IMR-90 (cell line): ENCODE data around the gene SLC25A17. TPM values are rescaled to one million over a fixed set of nuclear protein-coding genes. Genes with fewer than 3 reads are reported as not detected.

Source experiments
- ATAC-seq: fragments of 200-7000 bp; cut with Tn5 transposase; 2 replicates; pipeline ENCODE4 v1.9.1; 2020; ENCODE audit warnings: low read depth, mild to moderate bottlenecking, moderate library complexity
- BruUV-seq: library from RNA; stranded (reverse); fragments of 400-500 nt; replicated peaks from 2 replicates; lab custom pipeline; 2021; lab: Mats Ljungman, UMichigan
- CTCF ChIA-PET: fragments of 300-600 bp; formaldehyde crosslinking; extraction: SDS; loops from one replicate; lab custom pipeline; 2021; ENCODE audit warnings: antibody characterized with exemption; lab: Yijun Ruan, JAX
- POLR2A ChIA-PET: fragments of 300-600 bp; sonication (Branson Sonifier 250); formaldehyde crosslinking; loops from one replicate; lab custom pipeline; 2022; ENCODE audit warnings: antibody characterized with exemption; ENCODE audit not compliant: unreplicated experiment; lab: Charles Lee
- DNase-seq: peaks from one replicate; pipeline ENCODE4 v3.0.0; 2013
- H2AFZ ChIP-seq: replicated peaks from 2 replicates; pipeline ENCODE3; 2013; ENCODE audit warnings: low read length, mild to moderate bottlenecking; ENCODE audit not compliant: poor library complexity
- H2AK5ac ChIP-seq: 2 replicates; pipeline ENCODE4 v1.6.1; 2013; ENCODE audit warnings: low read depth, low read length, inconsistent platforms
- H2AK9ac ChIP-seq: replicated peaks from 2 replicates; pipeline ENCODE3; 2013; ENCODE audit warnings: mild to moderate bottlenecking, low read depth, low read length, moderate library complexity; ENCODE audit not compliant: poor library complexity
- H2BK120ac ChIP-seq: 2 replicates; pipeline ENCODE4 v1.6.1; 2013; ENCODE audit warnings: low read depth, low read length, inconsistent platforms
- H2BK15ac ChIP-seq: 3 replicates; pipeline ENCODE4 v1.6.1; 2013; ENCODE audit warnings: low read depth, low read length, inconsistent platforms
- H2BK20ac ChIP-seq: 2 replicates; pipeline ENCODE4 v1.6.1; 2013; ENCODE audit warnings: low read depth, mild to moderate bottlenecking, inconsistent platforms, low read length, moderate library complexity
- H2BK5ac ChIP-seq: 2 replicates; pipeline ENCODE4 v1.6.1; 2013; ENCODE audit warnings: mild to moderate bottlenecking, low read depth, low read length, inconsistent platforms; ENCODE audit not compliant: poor library complexity, severe bottlenecking
- H3K14ac ChIP-seq: replicated peaks from 2 replicates; pipeline ENCODE4 v1.6.1; 2013; ENCODE audit warnings: low read depth, low read length, inconsistent platforms
- H3K18ac ChIP-seq: 2 replicates; pipeline ENCODE4 v1.6.1; 2013; ENCODE audit warnings: low read depth, low read length, control low read depth
- H3K23ac ChIP-seq: 2 replicates; pipeline ENCODE4 v1.6.1; 2013; ENCODE audit warnings: low read depth, low read length, inconsistent platforms
- H3K27ac ChIP-seq: 2 replicates; pipeline ENCODE4 v1.5.1; 2013; ENCODE audit warnings: mild to moderate bottlenecking, control low read depth, low read length; ENCODE audit not compliant: insufficient read depth
- H3K27me3 ChIP-seq: 2 replicates; pipeline ENCODE4 v1.6.1; 2013; ENCODE audit warnings: low read length; ENCODE audit not compliant: control insufficient read depth, insufficient read depth
- H3K36me3 ChIP-seq: 2 replicates; pipeline ENCODE4 v1.6.1; 2013; ENCODE audit warnings: low read length, mixed read lengths; ENCODE audit not compliant: control insufficient read depth, insufficient read depth
- H3K4ac ChIP-seq: 2 replicates; pipeline ENCODE4 v1.6.1; 2013; ENCODE audit warnings: low read depth, low read length, inconsistent platforms
- H3K4me1 ChIP-seq: 2 replicates; pipeline ENCODE4 v1.6.1; 2013; ENCODE audit warnings: low read length, mixed read lengths; ENCODE audit not compliant: control insufficient read depth, insufficient read depth
- H3K4me2 ChIP-seq: 2 replicates; pipeline ENCODE4 v1.6.1; 2013; ENCODE audit warnings: low read depth, mild to moderate bottlenecking, control low read depth, low read length, moderate library complexity
- H3K4me3 ChIP-seq: 2 replicates; pipeline ENCODE4 v1.5.1; 2013; ENCODE audit warnings: low read depth, mild to moderate bottlenecking, control low read depth, low read length, moderate library complexity; ENCODE audit not compliant: insufficient read depth
- H3K56ac ChIP-seq: 2 replicates; pipeline ENCODE4 v1.6.1; 2013; ENCODE audit warnings: low read length, inconsistent platforms; ENCODE audit not compliant: insufficient read depth; ENCODE audit errors: extremely low read depth
- H3K79me1 ChIP-seq, 2 experiments: 2 replicates each; pipeline ENCODE4 v1.6.1; 2013; ENCODE audit warnings: low read length in 2 of 2, inconsistent platforms in 1 of 2, low read depth in 1 of 2
- H3K9ac ChIP-seq: 2 replicates; pipeline ENCODE4 v1.6.1; 2013; ENCODE audit warnings: low read depth, low read length, control low read depth
- H3K9me1 ChIP-seq: 2 replicates; pipeline ENCODE4 v1.6.1; 2013; ENCODE audit warnings: low read length, inconsistent platforms; ENCODE audit not compliant: insufficient read depth
- H3K9me3 ChIP-seq: 2 replicates; pipeline ENCODE4 v1.6.1; 2013; ENCODE audit warnings: low read length; ENCODE audit not compliant: control insufficient read depth, insufficient read depth
- H4K20me1 ChIP-seq: 2 replicates; pipeline ENCODE4 v1.6.1; 2013; ENCODE audit warnings: low read length, inconsistent platforms; ENCODE audit not compliant: insufficient read depth
- H4K5ac ChIP-seq: 2 replicates; pipeline ENCODE4 v1.6.1; 2013; ENCODE audit warnings: mild to moderate bottlenecking, low read depth, low read length, control low read depth
- H4K8ac ChIP-seq, 2 experiments: 2 replicates each; pipeline ENCODE4 v1.6.1; 2013; ENCODE audit warnings: low read depth in 2 of 2, low read length in 2 of 2, control low read depth in 1 of 2, inconsistent platforms in 1 of 2
- H4K91ac ChIP-seq: 2 replicates; pipeline ENCODE4 v1.6.1; 2013; ENCODE audit warnings: low read depth, low read length, inconsistent platforms; ENCODE audit not compliant: insufficient read depth
- CHD1 ChIP-seq: IDR thresholded peaks from 2 replicates; pipeline ENCODE4 v1.6.1; 2012; ENCODE audit warnings: low read depth, low read length, improper control_type of control experiment
- MAZ ChIP-seq: IDR thresholded peaks from 2 replicates; pipeline ENCODE4 v1.6.1; 2012; ENCODE audit warnings: low read depth, mild to moderate bottlenecking, low read length, improper control_type of control experiment, moderate library complexity, borderline replicate concordance
- MXI1 ChIP-seq: IDR thresholded peaks from 2 replicates; pipeline ENCODE4 v1.6.1; 2012; ENCODE audit warnings: low read depth, mild to moderate bottlenecking, low read length, moderate library complexity, borderline replicate concordance
- NFE2L2 ChIP-seq: fragments of 150-350 bp; IDR thresholded peaks from 2 replicates; pipeline ENCODE4 v1.6.1; 2016; ENCODE audit warnings: low read depth, mild to moderate bottlenecking, low read length
- RAD21 ChIP-seq: IDR thresholded peaks from 2 replicates; pipeline ENCODE4 v1.6.1; 2012; ENCODE audit warnings: low read length, improper control_type of control experiment
- RFX5 ChIP-seq: IDR thresholded peaks from 2 replicates; pipeline ENCODE4 v1.8.0; 2012; ENCODE audit warnings: low read depth, mild to moderate bottlenecking, low read length, moderate library complexity
- SMC3 ChIP-seq: fragments of 150-350 bp; IDR thresholded peaks from 2 replicates; pipeline ENCODE4 v1.6.1; 2016; ENCODE audit warnings: low read depth, mild to moderate bottlenecking, antibody characterized with exemption, low read length, moderate library complexity
- WGBS, 2 experiments: methylation state at CpG; one replicate each; pipeline versions ENCODE4 v1.1.5 to v1.1.7; 2013; ENCODE audit warnings: missing lambda C conversion rate in 2 of 2; ENCODE audit not compliant: insufficient read length in 1 of 2; ENCODE audit errors: extremely low coverage in 2 of 2; 5-methylcytosine and 5-hydroxymethylcytosine counted together
- dilution Hi-C: fragments of 300-500 bp; cut with HindIII; formaldehyde crosslinking; loops from one replicate; pipeline ENCODE4 v1.14.3; 2018; ENCODE audit warnings: low sequenced_read_pairs; ENCODE audit not compliant: unreplicated experiment
- in situ Hi-C: fragments of 300-500 bp; cut with MboI; formaldehyde crosslinking; loops from 3 replicates; pipeline ENCODE4 v1.14.3; 2019; ENCODE audit warnings: low sequenced_read_pairs, inconsistent platforms, mixed read lengths
- intact Hi-C: fragments of 100-400 bp; cut with micrococcal nuclease; formaldehyde crosslinking; loops from 2 replicates; pipeline ENCODE4 v1.10.0; 2022
- polyA plus RNA-seq, 3 experiments: library from polyadenylated mRNA; depleted of rRNA; stranded (reverse); fragments of >200 nt; gene quantifications; 2 replicates each; pipeline ENCODE4 v1.2.3, GENCODE V29; 2012; ENCODE audit warnings: low replicate concordance in 1 of 3
- total RNA-seq: library from RNA; depleted of rRNA; stranded (reverse); fragments of >200 nt; gene quantifications from 2 replicates; pipeline ENCODE4 v1.2.3, GENCODE V29; 2012
- TF ChIP-seq, protein P1 (sequence below): fragments of 150-350 bp; IDR thresholded peaks from 2 replicates; pipeline ENCODE4 v1.6.1; 2017; ENCODE audit warnings: mild to moderate bottlenecking, antibody characterized with exemption, low read length, low read depth
- TF ChIP-seq, protein P2 (sequence below): conservative IDR thresholded peaks from 2 replicates; pipeline ENCODE4 v1.5.1; 2012; ENCODE audit warnings: mild to moderate bottlenecking, low read depth, low read length, improper control_type of control experiment
- TF ChIP-seq, protein P3 (sequence below): fragments of 150-350 bp; IDR thresholded peaks from 2 replicates; pipeline ENCODE4 v1.6.1; 2016; ENCODE audit warnings: low read depth, mild to moderate bottlenecking, low read length, moderate library complexity, borderline replicate concordance

SLC25A17 gene
- total and polyA plus RNA-seq, 2 of the 4 experiments (the other 2 are of a cell fraction) = 19.6 to 36.0 TPM

DNA sequence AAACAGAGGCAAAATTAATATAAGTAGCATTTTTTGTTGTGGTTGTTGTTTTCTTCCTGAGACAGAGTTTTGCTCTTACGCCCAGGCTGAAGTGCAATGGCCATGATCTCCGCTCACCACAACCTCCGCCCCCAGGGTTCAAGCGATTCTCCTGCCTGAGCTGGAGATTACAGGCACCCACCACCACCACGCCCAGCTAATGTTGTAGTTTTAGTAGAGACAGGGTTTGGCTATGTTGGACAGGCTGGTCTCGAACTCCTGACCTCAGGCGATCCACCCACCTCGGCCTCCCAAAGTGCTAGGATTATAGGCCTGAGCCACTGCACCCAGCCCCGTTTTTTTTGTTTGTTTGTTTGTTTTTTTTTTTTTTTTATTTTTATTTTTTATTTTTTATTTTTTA, 75.4 kb downstream of the SLC25A17 start:
- no peaks in the 10 kb centered on the region for H3K4me1 ChIP-seq
- no peak overlapping the region for H2BK15ac ChIP-seq
- no peak overlapping the region for H2AK9ac ChIP-seq
- in situ Hi-C loops = no loop called here
- H4K8ac ChIP-seq = no peak overlapping the region
- DNase-seq (no peak), ATAC-seq (no peak)
- H4K91ac ChIP-seq = no peak overlapping the region
- ChIA-PET POLR2A (no interaction called here), CTCF (no interaction called here)
- H3K27me3 ChIP-seq = no peaks in the 10 kb centered on the region; the same call in 1 of the 2 replicates
- no peak overlapping the region for H3K18ac ChIP-seq
- H2BK20ac ChIP-seq = no peak overlapping the region
- H3K9me1 ChIP-seq = no peaks in the 10 kb centered on the region
- no peak overlapping the region for H2BK120ac ChIP-seq
- H3K14ac ChIP-seq = no peak overlapping the region
- intact Hi-C loops = no loop called here
- H3K36me3 ChIP-seq = no peaks in the 10 kb centered on the region
- no TSS peak for BruUV-seq
- no peak overlapping the region for H3K9ac ChIP-seq
- H3K23ac ChIP-seq = no peak overlapping the region
- H3K56ac ChIP-seq = no peak overlapping the region
- no peaks in the 10 kb centered on the region for H3K79me1 ChIP-seq
- H3K4me3 ChIP-seq = no peak overlapping the region
- TF ChIP-seq, protein P1, sequence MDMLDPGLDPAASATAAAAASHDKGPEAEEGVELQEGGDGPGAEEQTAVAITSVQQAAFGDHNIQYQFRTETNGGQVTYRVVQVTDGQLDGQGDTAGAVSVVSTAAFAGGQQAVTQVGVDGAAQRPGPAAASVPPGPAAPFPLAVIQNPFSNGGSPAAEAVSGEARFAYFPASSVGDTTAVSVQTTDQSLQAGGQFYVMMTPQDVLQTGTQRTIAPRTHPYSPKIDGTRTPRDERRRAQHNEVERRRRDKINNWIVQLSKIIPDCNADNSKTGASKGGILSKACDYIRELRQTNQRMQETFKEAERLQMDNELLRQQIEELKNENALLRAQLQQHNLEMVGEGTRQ = no peak
- TF ChIP-seq MXI1 (no peak), RFX5 (no peak), SMC3 (no peak), NFE2L2 (no peak), MAZ (no peak), CHD1 (no peak), RAD21 (no peak)
- TF ChIP-seq, protein P2, sequence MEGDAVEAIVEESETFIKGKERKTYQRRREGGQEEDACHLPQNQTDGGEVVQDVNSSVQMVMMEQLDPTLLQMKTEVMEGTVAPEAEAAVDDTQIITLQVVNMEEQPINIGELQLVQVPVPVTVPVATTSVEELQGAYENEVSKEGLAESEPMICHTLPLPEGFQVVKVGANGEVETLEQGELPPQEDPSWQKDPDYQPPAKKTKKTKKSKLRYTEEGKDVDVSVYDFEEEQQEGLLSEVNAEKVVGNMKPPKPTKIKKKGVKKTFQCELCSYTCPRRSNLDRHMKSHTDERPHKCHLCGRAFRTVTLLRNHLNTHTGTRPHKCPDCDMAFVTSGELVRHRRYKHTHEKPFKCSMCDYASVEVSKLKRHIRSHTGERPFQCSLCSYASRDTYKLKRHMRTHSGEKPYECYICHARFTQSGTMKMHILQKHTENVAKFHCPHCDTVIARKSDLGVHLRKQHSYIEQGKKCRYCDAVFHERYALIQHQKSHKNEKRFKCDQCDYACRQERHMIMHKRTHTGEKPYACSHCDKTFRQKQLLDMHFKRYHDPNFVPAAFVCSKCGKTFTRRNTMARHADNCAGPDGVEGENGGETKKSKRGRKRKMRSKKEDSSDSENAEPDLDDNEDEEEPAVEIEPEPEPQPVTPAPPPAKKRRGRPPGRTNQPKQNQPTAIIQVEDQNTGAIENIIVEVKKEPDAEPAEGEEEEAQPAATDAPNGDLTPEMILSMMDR = no peak
- TF ChIP-seq, protein P3, sequence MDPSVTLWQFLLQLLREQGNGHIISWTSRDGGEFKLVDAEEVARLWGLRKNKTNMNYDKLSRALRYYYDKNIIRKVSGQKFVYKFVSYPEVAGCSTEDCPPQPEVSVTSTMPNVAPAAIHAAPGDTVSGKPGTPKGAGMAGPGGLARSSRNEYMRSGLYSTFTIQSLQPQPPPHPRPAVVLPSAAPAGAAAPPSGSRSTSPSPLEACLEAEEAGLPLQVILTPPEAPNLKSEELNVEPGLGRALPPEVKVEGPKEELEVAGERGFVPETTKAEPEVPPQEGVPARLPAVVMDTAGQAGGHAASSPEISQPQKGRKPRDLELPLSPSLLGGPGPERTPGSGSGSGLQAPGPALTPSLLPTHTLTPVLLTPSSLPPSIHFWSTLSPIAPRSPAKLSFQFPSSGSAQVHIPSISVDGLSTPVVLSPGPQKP = no peak
- no CpG with 5 or more reads among the region's 9 CpGs for WGBS, 2 experiments
- no peak overlapping the region for H4K5ac ChIP-seq
- no peak overlapping the region for H2BK5ac ChIP-seq
- peaks cover 3% of the 10 kb centered on the region for H3K9me3 ChIP-seq
- no peak overlapping the region for H2AFZ ChIP-seq
- H4K20me1 ChIP-seq = no peaks in the 10 kb centered on the region
- H3K27ac ChIP-seq = no peak overlapping the region
- H3K4ac ChIP-seq = no peak overlapping the region
- dilution Hi-C loops = no loop called here
- no peak overlapping the region for H3K4me2 ChIP-seq
- H2AK5ac ChIP-seq = no peak overlapping the region
